WTC11 (cell line): ENCODE measurements around the gene TCEAL3. TPM values are rescaled to one million over a fixed set of nuclear protein-coding genes. Genes with fewer than 3 reads are reported as not detected.
A peak's percentile ranks its signal among the peaks of the same experiment; 100 is the strongest.
"Not testable (repeated sequence)": the region's sequence is repeated elsewhere in the genome, so short reads cannot be mapped to it uniquely, and the experiment has no call there.

Source experiments
- ATAC-seq: fragments of 200-7000 bp; cut with Tn5 transposase; 2 replicates; pipeline ENCODE4 v1.10.0; 2021; ENCODE audit warnings: mild to moderate bottlenecking, moderate library complexity
- CTCF ChIA-PET: fragments of 300-600 bp; sonication (Branson Sonifier 250); formaldehyde crosslinking; loops from one replicate; lab custom pipeline; 2021; ENCODE audit warnings: antibody characterized with exemption; lab: Charles Lee
- POLR2A ChIA-PET: fragments of 350-600 bp; sonication (Branson Sonifier 250); formaldehyde crosslinking; loops from one replicate; lab custom pipeline; 2021; ENCODE audit warnings: antibody characterized with exemption; lab: Charles Lee
- DNase-seq: peaks from one replicate; pipeline ENCODE4 v3.0.0; 2021; ENCODE audit warnings: low spot score
- H3K27ac Mint-ChIP-seq: 2 replicates; pipeline ENCODE4 v1.8.0; 2021; ENCODE audit warnings: mixed read lengths
- H3K27me3 Mint-ChIP-seq: 2 replicates; pipeline ENCODE4 v1.8.0; 2021; ENCODE audit warnings: low read depth, mild to moderate bottlenecking, moderate library complexity, mixed read lengths
- H3K36me3 Mint-ChIP-seq: 2 replicates; pipeline ENCODE4 v1.8.0; 2021; ENCODE audit warnings: mixed read lengths
- H3K4me1 Mint-ChIP-seq: 2 replicates; pipeline ENCODE4 v1.8.0; 2022; ENCODE audit warnings: mixed read lengths
- H3K4me3 Mint-ChIP-seq: 2 replicates; pipeline ENCODE4 v1.8.0; 2021; ENCODE audit warnings: mild to moderate bottlenecking, moderate library complexity, mixed read lengths
- H3K9me3 Mint-ChIP-seq: 2 replicates; pipeline ENCODE4 v1.8.0; 2021; ENCODE audit warnings: mixed read lengths
- CBFB ChIP-seq: sonication (generic); formaldehyde crosslinking; IDR thresholded peaks from 2 replicates; pipeline ENCODE4 v1.8.1; 2022; ENCODE audit warnings: mild to moderate bottlenecking, low read depth, missing genetic modification reagents
- CTCF ChIP-seq: fragments of 200-600 bp; IDR thresholded peaks from 2 replicates; pipeline ENCODE4 v1.8.0; 2022; ENCODE audit warnings: antibody characterized with exemption
- EMX1 ChIP-seq: fragments of 250-450 bp; sonication (Bioruptor Pico); IDR thresholded peaks from 2 replicates; pipeline ENCODE4 v1.8.0; 2021; ENCODE audit warnings: mild to moderate bottlenecking
- ESRRA ChIP-seq: sonication (generic); formaldehyde crosslinking; IDR thresholded peaks from 2 replicates; pipeline ENCODE4 v1.8.1; 2022; ENCODE audit warnings: mild to moderate bottlenecking, missing genetic modification reagents, borderline replicate concordance
- ETV6 ChIP-seq: sonication (generic); formaldehyde crosslinking; IDR thresholded peaks from 2 replicates; pipeline ENCODE4 v1.8.1; 2022; ENCODE audit warnings: mild to moderate bottlenecking, missing genetic modification reagents
- FOXK1 ChIP-seq: sonication (generic); formaldehyde crosslinking; IDR thresholded peaks from 2 replicates; pipeline ENCODE4 v1.8.0; 2022; ENCODE audit warnings: mild to moderate bottlenecking, moderate library complexity, missing genetic modification reagents
- FOXP1 ChIP-seq: sonication (generic); formaldehyde crosslinking; IDR thresholded peaks from 2 replicates; pipeline ENCODE4 v1.8.0; 2022; ENCODE audit warnings: missing genetic modification reagents, mild to moderate bottlenecking, moderate library complexity, borderline replicate concordance
- MYBL2 ChIP-seq: sonication (generic); formaldehyde crosslinking; IDR thresholded peaks from 2 replicates; pipeline ENCODE4 v1.8.1; 2023; ENCODE audit warnings: mild to moderate bottlenecking, moderate library complexity, missing genetic modification reagents
- PRRX2 ChIP-seq: fragments of 250-450 bp; sonication (Bioruptor Pico); IDR thresholded peaks from 2 replicates; pipeline ENCODE4 v1.8.0; 2021; ENCODE audit warnings: mild to moderate bottlenecking
- RORB ChIP-seq: fragments of 250-450 bp; sonication (Bioruptor Pico); IDR thresholded peaks from 2 replicates; pipeline ENCODE4 v1.9.0; 2021; ENCODE audit warnings: mild to moderate bottlenecking
- total RNA-seq: library from RNA; stranded (reverse); gene quantifications from 3 replicates; pipeline ENCODE4 v1.2.3, GENCODE V29; 2021
- TF ChIP-seq, protein P1 (sequence below): sonication (generic); formaldehyde crosslinking; IDR thresholded peaks from 2 replicates; pipeline ENCODE4 v1.8.0; 2022; ENCODE audit warnings: mild to moderate bottlenecking, missing genetic modification reagents
- TF ChIP-seq, protein P2 (sequence below): fragments of 250-450 bp; sonication (Bioruptor Pico); IDR thresholded peaks from 2 replicates; pipeline ENCODE4 v1.9.0; 2021; ENCODE audit warnings: mild to moderate bottlenecking, borderline replicate concordance

The TCEAL3 gene
- total RNA-seq, 1 experiment from 2014 or later: 9.3 TPM

DNA sequence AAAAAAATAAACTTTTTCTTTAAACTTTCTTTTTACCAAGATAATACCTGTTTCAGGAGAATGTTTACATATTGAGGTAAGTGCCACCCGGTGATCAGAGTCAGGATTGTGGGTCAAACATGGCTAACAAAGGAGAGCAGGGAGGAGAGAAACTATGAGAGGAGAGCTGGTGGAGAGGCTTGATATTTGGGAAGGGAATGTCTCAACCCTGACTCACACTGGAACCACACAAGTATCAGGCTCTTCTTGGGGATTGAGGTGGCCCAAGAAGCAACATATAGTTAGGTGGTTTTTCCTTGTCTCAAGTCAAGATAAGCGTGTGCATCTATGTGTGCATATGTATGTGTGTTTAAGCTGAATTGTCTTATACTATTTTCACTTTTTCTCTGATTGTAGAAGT is 27.7 kb downstream of the TCEAL3 start (continued):
- TF ChIP-seq, protein P1, sequence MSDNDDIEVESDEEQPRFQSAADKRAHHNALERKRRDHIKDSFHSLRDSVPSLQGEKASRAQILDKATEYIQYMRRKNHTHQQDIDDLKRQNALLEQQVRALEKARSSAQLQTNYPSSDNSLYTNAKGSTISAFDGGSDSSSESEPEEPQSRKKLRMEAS (CRISPR knock-in tag): no peak
- TF ChIP-seq ETV6 (CRISPR knock-in tag): no peak

- Mint-ChIP-seq H3K9me3 (no peaks in the 10 kb centered on the region), H3K36me3 (no peaks in the 10 kb centered on the region), H3K4me1 (no peaks in the 10 kb centered on the region), H3K4me3 (no peak overlapping the region), H3K27me3 (no peaks in the 10 kb centered on the region), H3K27ac (no peak overlapping the region)
- CTCF ChIA-PET: interaction anchor here (2.5 kb wide), 1 partner anchor 8 kb away, joined by 23 read pairs; the partner anchor contains the start of gene TCEAL1
- TF ChIP-seq CTCF (no peak), MYBL2 (CRISPR knock-in tag) (no peak), CBFB (CRISPR knock-in tag) (no peak), FOXP1 (CRISPR knock-in tag) (no peak), PRRX2 (no peak), ESRRA (CRISPR knock-in tag) (no peak), FOXK1 (CRISPR knock-in tag) (no peak), EMX1 (no peak), RORB (CRISPR knock-in tag) (no peak)
- TF ChIP-seq, protein P2, sequence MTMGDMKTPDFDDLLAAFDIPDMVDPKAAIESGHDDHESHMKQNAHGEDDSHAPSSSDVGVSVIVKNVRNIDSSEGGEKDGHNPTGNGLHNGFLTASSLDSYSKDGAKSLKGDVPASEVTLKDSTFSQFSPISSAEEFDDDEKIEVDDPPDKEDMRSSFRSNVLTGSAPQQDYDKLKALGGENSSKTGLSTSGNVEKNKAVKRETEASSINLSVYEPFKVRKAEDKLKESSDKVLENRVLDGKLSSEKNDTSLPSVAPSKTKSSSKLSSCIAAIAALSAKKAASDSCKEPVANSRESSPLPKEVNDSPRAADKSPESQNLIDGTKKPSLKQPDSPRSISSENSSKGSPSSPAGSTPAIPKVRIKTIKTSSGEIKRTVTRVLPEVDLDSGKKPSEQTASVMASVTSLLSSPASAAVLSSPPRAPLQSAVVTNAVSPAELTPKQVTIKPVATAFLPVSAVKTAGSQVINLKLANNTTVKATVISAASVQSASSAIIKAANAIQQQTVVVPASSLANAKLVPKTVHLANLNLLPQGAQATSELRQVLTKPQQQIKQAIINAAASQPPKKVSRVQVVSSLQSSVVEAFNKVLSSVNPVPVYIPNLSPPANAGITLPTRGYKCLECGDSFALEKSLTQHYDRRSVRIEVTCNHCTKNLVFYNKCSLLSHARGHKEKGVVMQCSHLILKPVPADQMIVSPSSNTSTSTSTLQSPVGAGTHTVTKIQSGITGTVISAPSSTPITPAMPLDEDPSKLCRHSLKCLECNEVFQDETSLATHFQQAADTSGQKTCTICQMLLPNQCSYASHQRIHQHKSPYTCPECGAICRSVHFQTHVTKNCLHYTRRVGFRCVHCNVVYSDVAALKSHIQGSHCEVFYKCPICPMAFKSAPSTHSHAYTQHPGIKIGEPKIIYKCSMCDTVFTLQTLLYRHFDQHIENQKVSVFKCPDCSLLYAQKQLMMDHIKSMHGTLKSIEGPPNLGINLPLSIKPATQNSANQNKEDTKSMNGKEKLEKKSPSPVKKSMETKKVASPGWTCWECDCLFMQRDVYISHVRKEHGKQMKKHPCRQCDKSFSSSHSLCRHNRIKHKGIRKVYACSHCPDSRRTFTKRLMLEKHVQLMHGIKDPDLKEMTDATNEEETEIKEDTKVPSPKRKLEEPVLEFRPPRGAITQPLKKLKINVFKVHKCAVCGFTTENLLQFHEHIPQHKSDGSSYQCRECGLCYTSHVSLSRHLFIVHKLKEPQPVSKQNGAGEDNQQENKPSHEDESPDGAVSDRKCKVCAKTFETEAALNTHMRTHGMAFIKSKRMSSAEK: no peak
- TF ChIP-seq, all 79 proteins: peak for 0
- no peak for DNase-seq
- POLR2A ChIA-PET: no interaction called here
- ATAC-seq: no peak
Observed at GRCh38 chrX:103637604-103638338, 30.0 kb downstream of the TCEAL3 start.

DNA sequence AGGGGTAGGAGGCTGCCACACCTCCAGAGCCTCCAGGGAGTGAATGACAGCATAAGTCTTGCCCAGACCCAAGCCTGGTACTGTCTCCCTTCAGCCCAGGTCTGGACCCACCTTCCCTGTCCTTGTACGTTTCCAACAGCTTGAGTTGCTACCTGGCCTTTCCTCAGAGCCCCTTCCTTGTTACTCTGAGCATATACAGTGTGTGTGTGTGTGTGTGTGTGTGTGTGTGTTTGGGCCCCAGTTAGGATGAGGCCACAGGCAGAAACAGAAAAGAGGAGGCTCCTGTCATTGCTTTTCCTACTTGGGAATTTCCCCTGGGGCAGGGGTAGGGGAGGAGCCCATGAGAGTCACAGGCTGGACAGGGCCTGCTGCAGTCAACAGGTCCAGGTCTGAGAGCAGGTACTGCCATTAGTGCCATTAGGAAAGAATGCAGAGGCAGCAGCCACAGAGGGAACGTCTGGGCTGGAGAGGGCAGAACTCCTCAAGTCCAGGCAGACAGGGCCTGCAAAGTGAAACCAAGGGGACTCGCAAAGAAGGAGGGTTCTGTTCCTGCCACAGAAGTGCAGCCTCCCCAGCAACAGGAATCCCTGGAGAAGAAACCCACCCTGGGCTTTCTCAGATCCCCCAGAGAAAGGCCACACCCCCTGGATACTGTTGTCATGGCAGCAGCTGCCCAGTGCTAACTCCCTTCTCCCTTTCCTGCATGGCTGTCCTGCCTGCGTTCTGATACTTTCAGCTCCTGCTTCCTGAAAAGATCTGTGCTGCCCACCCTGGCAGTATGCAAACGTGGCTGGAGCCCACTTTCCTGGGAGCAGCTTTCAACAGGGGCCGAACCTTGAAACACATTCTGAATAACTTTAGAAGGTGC is 30.9 kb downstream of the TCEAL3 start:
- H3K4me3 Mint-ChIP-seq, H3K36me3 Mint-ChIP-seq, H3K27me3 Mint-ChIP-seq, H3K9me3 Mint-ChIP-seq, H3K4me1 Mint-ChIP-seq, H3K27ac Mint-ChIP-seq: not testable (repeated sequence)
- POLR2A ChIA-PET: interaction anchor here (1.2 kb wide), 1 partner anchor 9 kb away, joined by 4 read pairs; no protein-coding TSS in a partner anchor
- CTCF ChIA-PET: interaction anchor here (2.5 kb wide), 1 partner anchor 9 kb away, joined by 23 read pairs; the partner anchor contains the start of gene TCEAL1
- DNase-seq (peak; percentile 59), ATAC-seq (peak; percentile 90)
